Neural cell (in vitro differentiated cells): ENCODE results near the gene GRAP. TPM values are rescaled to one million over a fixed set of nuclear protein-coding genes. Genes with fewer than 3 reads are reported as not detected.

Source experiments
- H2AFZ ChIP-seq: fragments of 200-600, 300-800 bp; sonication (generic), shearing (Covaris generic); 2 replicates; pipeline ENCODE4 v1.6.0; 2014; ENCODE audit warnings: low read depth, mild to moderate bottlenecking, antibody characterized with exemption, low read length, moderate library complexity
- H3F3A ChIP-seq: fragments of 200-600 bp; shearing (Covaris generic); 2 replicates; pipeline ENCODE4 v1.6.1; 2016; ENCODE audit warnings: mild to moderate bottlenecking, moderate library complexity, mixed read lengths, antibody characterized with exemption, low read length; ENCODE audit not compliant: insufficient read depth, poor library complexity, severe bottlenecking
- H3K27ac ChIP-seq: fragments of 200-600, 300-800 bp; sonication (generic), shearing (Covaris generic); 2 replicates; pipeline ENCODE4 v1.5.1; 2014; ENCODE audit warnings: mild to moderate bottlenecking, low read length, moderate library complexity
- H3K27me3 ChIP-seq: fragments of 300-800, 200-600 bp; sonication (generic), shearing (Covaris generic); 2 replicates; pipeline ENCODE4 v1.6.0; 2014; ENCODE audit warnings: mild to moderate bottlenecking, low read depth, low read length, moderate library complexity; ENCODE audit not compliant: insufficient read depth
- H3K36me3 ChIP-seq: fragments of 300-800, 200-600 bp; sonication (generic), shearing (Covaris generic); 2 replicates; pipeline ENCODE4 v1.5.1; 2014; ENCODE audit warnings: mild to moderate bottlenecking, antibody characterized with exemption, low read length, moderate library complexity; ENCODE audit not compliant: insufficient read depth
- H3K4me2 ChIP-seq: fragments of 300-800, 200-600 bp; sonication (generic), shearing (Covaris generic); 2 replicates; pipeline ENCODE4 v1.6.0; 2014; ENCODE audit warnings: mild to moderate bottlenecking, low read length
- H3K4me3 ChIP-seq: fragments of 300-800, 200-600 bp; sonication (generic), shearing (Covaris generic); 2 replicates; pipeline ENCODE4 v1.5.1; 2014; ENCODE audit warnings: mild to moderate bottlenecking, low read length, moderate library complexity
- H3K79me2 ChIP-seq: fragments of 200-600 bp; shearing (Covaris generic); replicated peaks from 2 replicates; pipeline ENCODE4 v1.6.0; 2014; ENCODE audit warnings: mild to moderate bottlenecking, low read length, moderate library complexity; ENCODE audit not compliant: insufficient read depth
- H3K9ac ChIP-seq: fragments of 300-800, 200-600 bp; sonication (generic), shearing (Covaris generic); 2 replicates; pipeline ENCODE4 v1.6.1; 2016; ENCODE audit warnings: mild to moderate bottlenecking, low read length, mixed read lengths
- H3K9me2 ChIP-seq: fragments of 200-600 bp; shearing (Covaris generic); 2 replicates; pipeline ENCODE4 v1.6.1; 2016; ENCODE audit warnings: mild to moderate bottlenecking, low read length, mixed read lengths; ENCODE audit not compliant: insufficient read depth
- H3K9me3 ChIP-seq: fragments of 200-600, 300-800 bp; sonication (generic), shearing (Covaris generic); 2 replicates; pipeline ENCODE4 v1.6.1; 2016; ENCODE audit warnings: mild to moderate bottlenecking, mixed run types, low read length, moderate library complexity, mixed read lengths
- H4K20me1 ChIP-seq: fragments of 200-600 bp; shearing (Covaris generic); 2 replicates; pipeline ENCODE4 v1.6.1; 2016; ENCODE audit warnings: mild to moderate bottlenecking, mixed run types; ENCODE audit not compliant: insufficient read depth
- EP300 ChIP-seq: fragments of 450-650 bp; conservative IDR thresholded peaks from 2 replicates; pipeline ENCODE4 v1.6.1; 2014; ENCODE audit warnings: antibody characterized with exemption, mild to moderate bottlenecking, moderate library complexity; ENCODE audit not compliant: poor library complexity, severe bottlenecking
- EZH2 ChIP-seq: fragments of 200-600, 300-800 bp; shearing (Covaris generic), sonication (generic); IDR thresholded peaks from 2 replicates; pipeline ENCODE4 v1.6.1; 2014; ENCODE audit warnings: antibody characterized with exemption, low read length, borderline replicate concordance, mild to moderate bottlenecking; ENCODE audit not compliant: insufficient read depth, poor library complexity, severe bottlenecking
- MXI1 ChIP-seq: fragments of 450-650 bp; conservative IDR thresholded peaks from 2 replicates; pipeline ENCODE4 v1.6.1; 2014; ENCODE audit warnings: antibody characterized with exemption, mild to moderate bottlenecking; ENCODE audit not compliant: poor library complexity, severe bottlenecking
- POLR2AphosphoS5 ChIP-seq: IDR thresholded peaks from 2 replicates; pipeline ENCODE4 v1.6.1; 2012
- RAD21 ChIP-seq: fragments of 450-650 bp; conservative IDR thresholded peaks from 2 replicates; pipeline ENCODE4 v1.6.1; 2014; ENCODE audit warnings: antibody characterized with exemption, mild to moderate bottlenecking, moderate library complexity
- TAF1 ChIP-seq: IDR thresholded peaks from 2 replicates; pipeline ENCODE4 v1.6.1; 2012; ENCODE audit warnings: low read depth
- polyA plus RNA-seq: library from polyadenylated mRNA; depleted of rRNA; stranded (reverse); fragments of >200 nt; gene quantifications from 2 replicates; pipeline ENCODE4 v1.2.3, GENCODE V29; 2014
- TF ChIP-seq, protein P1 (sequence below): IDR thresholded peaks from 2 replicates; pipeline ENCODE4 v1.6.1; 2012; ENCODE audit warnings: borderline replicate concordance
- TF ChIP-seq, protein P2 (sequence below): fragments of 450-650 bp; IDR thresholded peaks from 2 replicates; pipeline ENCODE4 v1.5.1; 2014; ENCODE audit warnings: antibody characterized with exemption, mild to moderate bottlenecking, moderate library complexity; ENCODE audit not compliant: poor library complexity, severe bottlenecking

GRAP gene
- polyA plus RNA-seq, 1 donor from 2014 or later = 0.42 TPM

DNA sequence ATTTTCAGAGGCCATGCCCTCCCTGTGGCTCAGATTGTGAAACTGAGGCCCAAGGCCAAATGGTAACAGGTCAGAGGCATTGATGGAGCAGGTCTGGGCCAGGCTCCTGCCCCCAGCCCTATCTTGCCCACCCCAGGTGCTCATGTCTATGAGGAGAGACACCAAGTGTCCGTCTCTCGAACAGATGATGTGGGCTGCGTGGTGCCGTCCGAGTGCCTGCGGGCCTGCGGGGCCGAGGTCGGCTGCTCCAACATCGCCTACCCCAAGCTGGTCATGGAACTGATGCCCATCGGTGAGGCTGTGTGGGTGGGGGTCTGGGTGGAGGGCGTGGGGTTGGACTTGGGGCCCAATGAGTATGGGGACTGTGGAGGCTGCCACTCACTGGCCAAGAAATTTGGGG, 33.5 kb downstream of the GRAP start:
- TF ChIP-seq POLR2AphosphoS5 (no peak), EZH2 (no peak), MXI1 (no peak), TAF1 (no peak)
- TF ChIP-seq, protein P1, sequence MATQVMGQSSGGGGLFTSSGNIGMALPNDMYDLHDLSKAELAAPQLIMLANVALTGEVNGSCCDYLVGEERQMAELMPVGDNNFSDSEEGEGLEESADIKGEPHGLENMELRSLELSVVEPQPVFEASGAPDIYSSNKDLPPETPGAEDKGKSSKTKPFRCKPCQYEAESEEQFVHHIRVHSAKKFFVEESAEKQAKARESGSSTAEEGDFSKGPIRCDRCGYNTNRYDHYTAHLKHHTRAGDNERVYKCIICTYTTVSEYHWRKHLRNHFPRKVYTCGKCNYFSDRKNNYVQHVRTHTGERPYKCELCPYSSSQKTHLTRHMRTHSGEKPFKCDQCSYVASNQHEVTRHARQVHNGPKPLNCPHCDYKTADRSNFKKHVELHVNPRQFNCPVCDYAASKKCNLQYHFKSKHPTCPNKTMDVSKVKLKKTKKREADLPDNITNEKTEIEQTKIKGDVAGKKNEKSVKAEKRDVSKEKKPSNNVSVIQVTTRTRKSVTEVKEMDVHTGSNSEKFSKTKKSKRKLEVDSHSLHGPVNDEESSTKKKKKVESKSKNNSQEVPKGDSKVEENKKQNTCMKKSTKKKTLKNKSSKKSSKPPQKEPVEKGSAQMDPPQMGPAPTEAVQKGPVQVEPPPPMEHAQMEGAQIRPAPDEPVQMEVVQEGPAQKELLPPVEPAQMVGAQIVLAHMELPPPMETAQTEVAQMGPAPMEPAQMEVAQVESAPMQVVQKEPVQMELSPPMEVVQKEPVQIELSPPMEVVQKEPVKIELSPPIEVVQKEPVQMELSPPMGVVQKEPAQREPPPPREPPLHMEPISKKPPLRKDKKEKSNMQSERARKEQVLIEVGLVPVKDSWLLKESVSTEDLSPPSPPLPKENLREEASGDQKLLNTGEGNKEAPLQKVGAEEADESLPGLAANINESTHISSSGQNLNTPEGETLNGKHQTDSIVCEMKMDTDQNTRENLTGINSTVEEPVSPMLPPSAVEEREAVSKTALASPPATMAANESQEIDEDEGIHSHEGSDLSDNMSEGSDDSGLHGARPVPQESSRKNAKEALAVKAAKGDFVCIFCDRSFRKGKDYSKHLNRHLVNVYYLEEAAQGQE = no peak
- TF ChIP-seq, protein P2, sequence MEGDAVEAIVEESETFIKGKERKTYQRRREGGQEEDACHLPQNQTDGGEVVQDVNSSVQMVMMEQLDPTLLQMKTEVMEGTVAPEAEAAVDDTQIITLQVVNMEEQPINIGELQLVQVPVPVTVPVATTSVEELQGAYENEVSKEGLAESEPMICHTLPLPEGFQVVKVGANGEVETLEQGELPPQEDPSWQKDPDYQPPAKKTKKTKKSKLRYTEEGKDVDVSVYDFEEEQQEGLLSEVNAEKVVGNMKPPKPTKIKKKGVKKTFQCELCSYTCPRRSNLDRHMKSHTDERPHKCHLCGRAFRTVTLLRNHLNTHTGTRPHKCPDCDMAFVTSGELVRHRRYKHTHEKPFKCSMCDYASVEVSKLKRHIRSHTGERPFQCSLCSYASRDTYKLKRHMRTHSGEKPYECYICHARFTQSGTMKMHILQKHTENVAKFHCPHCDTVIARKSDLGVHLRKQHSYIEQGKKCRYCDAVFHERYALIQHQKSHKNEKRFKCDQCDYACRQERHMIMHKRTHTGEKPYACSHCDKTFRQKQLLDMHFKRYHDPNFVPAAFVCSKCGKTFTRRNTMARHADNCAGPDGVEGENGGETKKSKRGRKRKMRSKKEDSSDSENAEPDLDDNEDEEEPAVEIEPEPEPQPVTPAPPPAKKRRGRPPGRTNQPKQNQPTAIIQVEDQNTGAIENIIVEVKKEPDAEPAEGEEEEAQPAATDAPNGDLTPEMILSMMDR = no peak
- Histone ChIP-seq H3K9me2 (no peaks in the 10 kb centered on the region), H3K36me3 (no peaks in the 10 kb centered on the region), H3K9ac (no peak overlapping the region), H3K27ac (no peak overlapping the region), H3K9me3 (no peaks in the 10 kb centered on the region), H2AFZ (no peak overlapping the region), H3F3A (no peaks in the 10 kb centered on the region), H3K79me2 (no peaks in the 10 kb centered on the region), H3K27me3 (no peaks in the 10 kb centered on the region), H3K4me2 (no peak overlapping the region), H4K20me1 (no peaks in the 10 kb centered on the region), H3K4me3 (no peak overlapping the region)

DNA sequence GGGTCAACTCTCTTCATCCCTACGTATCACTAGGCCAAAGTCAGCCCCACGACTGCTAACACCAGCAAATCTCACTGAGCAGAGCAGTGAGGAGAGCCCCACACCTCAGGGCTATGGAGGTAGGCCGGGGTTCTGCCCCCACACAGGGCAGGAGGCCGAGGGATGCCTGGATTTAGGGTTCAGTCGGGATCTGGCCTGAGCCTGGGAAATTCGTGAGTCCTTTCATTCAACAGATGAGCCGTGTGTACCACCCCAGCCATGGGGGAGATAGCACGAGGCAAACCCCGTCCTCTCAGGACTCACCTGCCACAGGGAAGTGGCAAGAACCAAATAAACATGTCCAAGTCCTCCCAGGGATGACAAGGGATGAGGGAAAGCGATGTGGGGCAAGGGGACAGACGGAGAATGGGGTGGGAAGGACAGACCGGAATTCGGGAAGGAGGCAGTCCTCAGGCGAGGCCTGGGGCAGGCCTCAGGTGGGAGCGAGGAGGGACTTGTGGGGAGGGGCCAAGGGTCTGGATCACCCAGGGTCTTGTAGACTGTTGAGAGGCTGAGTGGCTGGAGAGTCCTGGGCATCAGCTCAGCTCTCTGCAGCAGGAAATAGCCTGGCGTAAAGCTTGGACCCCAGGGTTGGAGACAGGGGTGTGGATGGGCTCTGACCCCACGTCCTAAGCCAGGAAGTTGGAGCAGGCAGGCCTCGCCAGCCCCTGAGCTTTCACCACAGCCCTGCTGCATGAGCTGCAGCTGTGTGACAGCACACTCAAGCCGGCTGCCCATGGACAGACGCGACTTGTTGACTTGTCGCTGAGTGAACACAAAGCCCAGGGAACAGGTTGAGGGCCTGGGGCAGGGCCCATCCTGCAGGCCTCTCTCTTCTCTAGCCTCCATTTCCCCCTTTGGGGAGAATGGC, 34.3 kb downstream of the GRAP start:
- Histone ChIP-seq H3K9me2 (no peaks in the 10 kb centered on the region), H3K27me3 (no peaks in the 10 kb centered on the region), H3K9ac (no peak overlapping the region), H2AFZ (no peak overlapping the region), H3K4me2 (no peak overlapping the region), H3K4me3 (no peak overlapping the region), H3K36me3 (no peaks in the 10 kb centered on the region), H4K20me1 (no peaks in the 10 kb centered on the region), H3K79me2 (no peaks in the 10 kb centered on the region), H3K27ac (no peak overlapping the region), H3F3A (no peaks in the 10 kb centered on the region), H3K9me3 (no peaks in the 10 kb centered on the region)
- TF ChIP-seq EP300 (no peak), RAD21 (no peak), TAF1 (no peak)
- TF ChIP-seq, protein P2 = no peak
- TF ChIP-seq, protein P1 = no peak
